ENCODE results near the gene ZNF302. TPM values are rescaled to one million over a fixed set of nuclear protein-coding genes. Genes with fewer than 3 reads are reported as not detected.
A peak's percentile ranks its signal among the peaks of the same experiment; 100 is the strongest.

The ZNF302 gene
- total and polyA plus RNA-seq, 11 donors, result 24.3 to 37.2 (median 32.9) TPM

- Histone ChIP-seq H3K4me1 (no peaks in the 10 kb centered on the region), H3K27me3 (no peaks in the 10 kb centered on the region), H3K4me3 (no peak overlapping the region), H3K27ac (no peak overlapping the region), H3K9me3 (peaks cover 0 to 9% (median 0%) of the 10 kb centered on the region in 12 donors), H3K36me3 (no peaks in the 10 kb centered on the region)
- 38 to 51% (median 46%) methylated on average over 2 of the region's 2 CpGs for WGBS, 4 donors
- ATAC-seq, result peak in 1 of 4 donors; percentile 59
- intact Hi-C loops (cut with DNase I), result no loop called here
- TF ChIP-seq POLR2A (IDR thresholded peaks at IDR 0.05), result no peak
- TF ChIP-seq CTCF (IDR thresholded peaks at IDR 0.05), result no peak
- DNase-seq, result no peak
Observed at GRCh38 chr19:34692549-34692948, 15.1 kb downstream of the ZNF302 start.

GRCh38 chr19:34707661-34708060, 30.2 kb downstream of the ZNF302 start:
- H3K4me3 ChIP-seq, result no peak overlapping the region
- TF ChIP-seq POLR2A (IDR thresholded peaks at IDR 0.05), result no peak
- no peak for TF ChIP-seq CTCF (IDR thresholded peaks at IDR 0.05)
- peaks cover 0 to 17% (median 0%) of the 10 kb centered on the region in 12 donors for H3K9me3 ChIP-seq
- intact Hi-C loops (cut with DNase I), result no loop called here
- WGBS, 4 donors, result 64 to 71% (median 66%) methylated on average over 2 of the region's 2 CpGs
- H3K27ac ChIP-seq, result no peak overlapping the region
- DNase-seq (no peak), ATAC-seq (no peak)
- no peaks in the 10 kb centered on the region for H3K4me1 ChIP-seq
- no peaks in the 10 kb centered on the region for H3K27me3 ChIP-seq
- H3K36me3 ChIP-seq, result no peaks in the 10 kb centered on the region

- WGBS, 4 donors, result 65 to 81% (median 67%) methylated on average over 6 of the region's 6 CpGs
- DNase-seq (no peak), ATAC-seq (no peak)
- no peaks in the 10 kb centered on the region for H3K4me1 ChIP-seq
- H3K27ac ChIP-seq, result no peak overlapping the region
- intact Hi-C loops (cut with DNase I), result loop anchor here (1.0 to 10.0 kb wide), 9 partner anchors 73 to 937 kb away; no protein-coding TSS in a partner anchor
- H3K27me3 ChIP-seq, result no peaks in the 10 kb centered on the region
- H3K4me3 ChIP-seq, result no peak overlapping the region
- TF ChIP-seq CTCF (IDR thresholded peaks at IDR 0.05), result no peak
- no peak for TF ChIP-seq POLR2A (IDR thresholded peaks at IDR 0.05)
- no peaks in the 10 kb centered on the region for H3K36me3 ChIP-seq
- H3K9me3 ChIP-seq, result peaks cover 0 to 29% (median 0%) of the 10 kb centered on the region in 12 donors
Observed at GRCh38 chr19:34711890-34712289, 34.4 kb downstream of the ZNF302 start.

- peak in 4 of 5 donors; percentile 30 to 56 (median 42) for DNase-seq
- 33 to 37% (median 34%) methylated on average over 11 of the region's 11 CpGs for WGBS, 4 donors
- Histone ChIP-seq H3K27ac (no peak overlapping the region), H3K9me3 (peaks cover 0 to 23% (median 0%) of the 10 kb centered on the region in 12 donors), H3K4me1 (no peaks in the 10 kb centered on the region), H3K4me3 (no peak overlapping the region), H3K27me3 (no peaks in the 10 kb centered on the region), H3K36me3 (no peaks in the 10 kb centered on the region)
- peak; percentile 37 to 80 (median 72) for ATAC-seq
- intact Hi-C loops (cut with DNase I), result loop anchor here (1.0 to 10.0 kb wide), 9 partner anchors 73 to 938 kb away; no protein-coding TSS in a partner anchor
- TF ChIP-seq POLR2A (IDR thresholded peaks at IDR 0.05) (no peak), CTCF (IDR thresholded peaks at IDR 0.05) (peak; percentile 68 to 96 (median 80))
Observed at GRCh38 chr19:34712395-34713261, 35.1 kb downstream of the ZNF302 start.
